GM12801 (cell line): ENCODE measurements around the gene HMOX2.

Source experiments
- CTCF ChIP-seq: IDR thresholded peaks from one replicate; pipeline ENCODE4 v1.5.1; 2011; ENCODE audit warnings: control low read depth; ENCODE audit not compliant: insufficient read length; ENCODE audit errors: extremely low read depth

HMOX2 gene

GRCh38 chr16:4454623-4455022 lies 21.6 kb upstream of the HMOX2 start:
- no peak for TF ChIP-seq CTCF

GRCh38 chr16:4455081-4455480 lies 21.1 kb upstream of the HMOX2 start:
- TF ChIP-seq CTCF = no peak

- TF ChIP-seq CTCF = no peak
Measured at GRCh38 chr16:4455951-4456350, 20.2 kb upstream of the HMOX2 start.

- TF ChIP-seq CTCF = no peak
Measured at GRCh38 chr16:4460936-4461249, 15.3 kb upstream of the HMOX2 start.

GRCh38 chr16:4461250-4462085 lies 14.7 kb upstream of the HMOX2 start:
- TF ChIP-seq CTCF = no peak

- no peak for TF ChIP-seq CTCF
Measured at GRCh38 chr16:4463522-4464163, 12.6 kb upstream of the HMOX2 start.

GRCh38 chr16:4465977-4466779 lies 10.0 kb upstream of the HMOX2 start:
- TF ChIP-seq CTCF = no peak
